B cell (primary cell): ENCODE results near the gene PGAM1. TPM values are rescaled to one million over a fixed set of nuclear protein-coding genes. Genes with fewer than 3 reads are reported as not detected.

Experiments used
- ATAC-seq: fragments of 200-7000 bp; cut with Tn5 transposase; one replicate; pipeline ENCODE4 v1.10.0; 2021; ENCODE audit warnings: low read depth, mild to moderate bottlenecking, moderate number of reproducible peaks, moderate library complexity
- CTCF ChIA-PET: fragments of 350-600 bp; sonication (Branson Sonifier 250); formaldehyde crosslinking; loops from one replicate; lab custom pipeline; 2021; ENCODE audit warnings: antibody characterized with exemption, inconsistent platforms; lab: Charles Lee
- POLR2A ChIA-PET: fragments of 350-600 bp; sonication (Branson Sonifier 250); formaldehyde crosslinking; loops from one replicate; lab custom pipeline; 2021; ENCODE audit warnings: antibody characterized with exemption; lab: Charles Lee
- DNase-seq: peaks from one replicate; pipeline ENCODE4 v3.0.0; 2013
- H2AFZ ChIP-seq: 2 replicates; pipeline ENCODE4 v1.6.1; 2012; ENCODE audit warnings: mild to moderate bottlenecking, low read depth, low read length; ENCODE audit not compliant: insufficient read depth, poor library complexity, severe bottlenecking
- H3K27ac ChIP-seq, 2 donors: 1 replicate in 1 of 2; 2 replicates in 1 of 2; pipeline ENCODE4 v1.5.1; 2012 to 2013; ENCODE audit warnings: low read length in 2 of 2, mild to moderate bottlenecking in 2 of 2, moderate library complexity in 1 of 2
- H3K27me3 ChIP-seq, 4 experiments: fragments of 200-600 bp in 1 of 4; sonication (generic) in 1 of 4; replicated peaks in 1 of 4; 1 replicate in 2 of 4; 2 replicates in 2 of 4; pipeline versions ENCODE4 v1.6.1 to v1.7.0; 2013 to 2016; ENCODE audit warnings: low read length in 3 of 4, mild to moderate bottlenecking in 2 of 4, mixed read lengths in 1 of 4, moderate library complexity in 1 of 4; ENCODE audit not compliant: insufficient read depth in 4 of 4, control insufficient read depth in 3 of 4; ENCODE audit errors: control extremely low read depth in 1 of 4
- H3K36me3 ChIP-seq, 2 experiments: replicated peaks in 1 of 2; 1 replicate in 1 of 2; 2 replicates in 1 of 2; pipeline versions ENCODE4 v1.6.1 to v1.7.1; 2013; ENCODE audit warnings: low read length in 1 of 2; ENCODE audit not compliant: insufficient read depth in 2 of 2, control insufficient read depth in 1 of 2; ENCODE audit errors: control extremely low read depth in 1 of 2, extremely low read depth in 1 of 2
- H3K4me1 ChIP-seq, 2 donors: fragments of 200-600 bp in 1 of 2; sonication (generic) in 1 of 2; 1 replicate in 1 of 2; 2 replicates in 1 of 2; pipeline versions ENCODE4 v1.5.1 to v1.6.1; 2013 to 2017; ENCODE audit warnings: low read length in 2 of 2; ENCODE audit not compliant: control insufficient read depth in 2 of 2, insufficient read depth in 2 of 2
- H3K4me2 ChIP-seq: replicated peaks from 2 replicates; pipeline ENCODE3; 2012; ENCODE audit warnings: mild to moderate bottlenecking, low read depth, low read length; ENCODE audit not compliant: poor library complexity, severe bottlenecking
- H3K4me3 ChIP-seq, 5 experiments: fragments of 200-600 bp in 1 of 5; sonication (generic) in 1 of 5; 1 replicate in 3 of 5; 2 replicates in 2 of 5; pipeline versions ENCODE4 v1.5.1 to v1.7.0; 2011 to 2016; ENCODE audit warnings: low read length in 4 of 5, mild to moderate bottlenecking in 4 of 5, low read depth in 2 of 5, control low read depth in 1 of 5, moderate library complexity in 1 of 5; ENCODE audit not compliant: insufficient read depth in 1 of 5; ENCODE audit errors: control extremely low read depth in 1 of 5, extremely low read depth in 1 of 5
- H3K79me2 ChIP-seq: fragments of 200-600 bp; sonication (generic); one replicate; pipeline ENCODE4 v1.6.0; 2016; ENCODE audit warnings: low read length; ENCODE audit not compliant: control insufficient read depth, insufficient read depth
- H3K9ac ChIP-seq: fragments of 200-600 bp; sonication (generic); 2 replicates; pipeline ENCODE4 v1.6.1; 2017; ENCODE audit warnings: mild to moderate bottlenecking, low read length, moderate library complexity
- H3K9me3 ChIP-seq, 3 donors: one replicate each; pipeline versions ENCODE4 v1.6.1 to v1.7.1; 2013; ENCODE audit warnings: low read length in 2 of 3; ENCODE audit not compliant: control insufficient read depth in 2 of 3, insufficient read depth in 1 of 3; ENCODE audit errors: control extremely low read depth in 1 of 3
- H4K20me1 ChIP-seq: 2 replicates; pipeline ENCODE4 v1.6.0; 2012; ENCODE audit warnings: mild to moderate bottlenecking, low read length; ENCODE audit not compliant: insufficient read depth, control insufficient read depth, poor library complexity, severe bottlenecking
- H3K27ac Mint-ChIP-seq: one replicate; pipeline ENCODE4 v1.8.0; 2021; ENCODE audit warnings: mixed read lengths
- H3K27me3 Mint-ChIP-seq: one replicate; pipeline ENCODE4 v1.8.0; 2021; ENCODE audit warnings: mixed read lengths
- H3K4me1 Mint-ChIP-seq: one replicate; pipeline ENCODE4 v1.8.0; 2021; ENCODE audit warnings: mixed read lengths
- H3K4me3 Mint-ChIP-seq: one replicate; pipeline ENCODE4 v1.8.0; 2021; ENCODE audit warnings: mixed read lengths
- H3K9me3 Mint-ChIP-seq: one replicate; pipeline ENCODE4 v1.8.0; 2022; ENCODE audit warnings: mixed read lengths; ENCODE audit not compliant: insufficient read depth
- EZH2 ChIP-seq: IDR thresholded peaks from 2 replicates; pipeline ENCODE4 v1.6.1; 2012; ENCODE audit warnings: borderline replicate concordance, low read depth, mild to moderate bottlenecking, moderate library complexity, low read length; ENCODE audit not compliant: insufficient read depth, poor library complexity, severe bottlenecking
- WGBS: methylation state at CpG from one replicate; pipeline ENCODE4 v1.1.5; 2013; ENCODE audit warnings: missing lambda C conversion rate; ENCODE audit not compliant: insufficient coverage; 5-methylcytosine and 5-hydroxymethylcytosine counted together
- intact Hi-C: fragments of 100-400 bp; cut with micrococcal nuclease; formaldehyde crosslinking; loops from one replicate; pipeline ENCODE4 v1.10.0; 2022
- polyA plus RNA-seq: library from polyadenylated mRNA; depleted of rRNA; stranded (reverse); fragments of >200 nt; gene quantifications from 2 replicates; pipeline ENCODE4 v1.2.3, GENCODE V29; 2012
- total RNA-seq, 2 donors: library from RNA; stranded (reverse); fragments of 120-200 nt in 1 of 2; gene quantifications; 1 replicate in 1 of 2; 2 replicates in 1 of 2; pipeline versions ENCODE4 v1.2.3 to v1.2.4, GENCODE V29; 2013 to 2022
- TF ChIP-seq, protein P1 (sequence below): fragments of 200-600 bp; IDR thresholded peaks from one replicate; pipeline ENCODE4 v1.8.0; 2022; ENCODE audit warnings: antibody characterized with exemption, mild to moderate bottlenecking

Gene PGAM1
- total and polyA plus RNA-seq, 2 donors (not counting 1 experiment from before 2014, with no cell fraction given), result 48.7 to 83.4 TPM

DNA sequence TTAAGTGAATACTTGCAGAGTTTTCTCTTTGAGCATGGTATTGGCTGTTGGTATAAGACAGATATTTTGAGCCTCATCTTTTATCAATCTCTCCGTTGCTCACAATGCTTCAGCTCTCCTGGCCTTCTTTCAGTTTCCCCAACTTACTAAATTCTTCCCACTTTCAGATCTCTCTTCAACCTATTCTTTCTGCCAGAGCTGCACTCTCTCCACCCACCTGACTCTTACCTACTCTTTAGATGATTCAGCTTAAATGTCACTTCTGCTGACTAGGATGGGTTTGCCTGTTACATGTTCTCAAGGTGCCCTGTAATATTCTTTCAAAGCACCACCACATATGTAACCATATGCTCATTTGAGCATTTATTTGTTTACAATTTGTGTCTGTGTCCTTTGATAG is 18.2 kb downstream of the PGAM1 start:
- Histone ChIP-seq H4K20me1 (no peaks in the 10 kb centered on the region), H3K4me2 (no peak overlapping the region), H3K79me2 (peaks cover 61% of the 10 kb centered on the region), H2AFZ (no peak overlapping the region), H3K9me3 (no peaks in the 10 kb centered on the region), H3K36me3 (peaks cover 0 to 23% of the 10 kb centered on the region in 2 experiments), H3K27ac (no peak overlapping the region), H3K9ac (no peak overlapping the region), H3K4me3 (no peak overlapping the region), H3K4me1 (peaks cover 18 to 26% of the 10 kb centered on the region in 2 donors), H3K27me3 (no peaks in the 10 kb centered on the region)
- WGBS, result 40% methylated on average over 1 of the region's 1 CpG
- no peak for TF ChIP-seq EZH2
- TF ChIP-seq, protein P1, sequence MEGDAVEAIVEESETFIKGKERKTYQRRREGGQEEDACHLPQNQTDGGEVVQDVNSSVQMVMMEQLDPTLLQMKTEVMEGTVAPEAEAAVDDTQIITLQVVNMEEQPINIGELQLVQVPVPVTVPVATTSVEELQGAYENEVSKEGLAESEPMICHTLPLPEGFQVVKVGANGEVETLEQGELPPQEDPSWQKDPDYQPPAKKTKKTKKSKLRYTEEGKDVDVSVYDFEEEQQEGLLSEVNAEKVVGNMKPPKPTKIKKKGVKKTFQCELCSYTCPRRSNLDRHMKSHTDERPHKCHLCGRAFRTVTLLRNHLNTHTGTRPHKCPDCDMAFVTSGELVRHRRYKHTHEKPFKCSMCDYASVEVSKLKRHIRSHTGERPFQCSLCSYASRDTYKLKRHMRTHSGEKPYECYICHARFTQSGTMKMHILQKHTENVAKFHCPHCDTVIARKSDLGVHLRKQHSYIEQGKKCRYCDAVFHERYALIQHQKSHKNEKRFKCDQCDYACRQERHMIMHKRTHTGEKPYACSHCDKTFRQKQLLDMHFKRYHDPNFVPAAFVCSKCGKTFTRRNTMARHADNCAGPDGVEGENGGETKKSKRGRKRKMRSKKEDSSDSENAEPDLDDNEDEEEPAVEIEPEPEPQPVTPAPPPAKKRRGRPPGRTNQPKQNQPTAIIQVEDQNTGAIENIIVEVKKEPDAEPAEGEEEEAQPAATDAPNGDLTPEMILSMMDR, result no peak
- H3K27me3 Mint-ChIP-seq, result no peaks in the 10 kb centered on the region
- intact Hi-C loops, result loop anchor here (2.0 kb wide), 1 partner anchor 189 kb away; the partner anchor contains the start of gene MORN4
- H3K27ac Mint-ChIP-seq, result no peak overlapping the region
- H3K4me1 Mint-ChIP-seq, result peaks cover 39% of the 10 kb centered on the region
- ChIA-PET CTCF (interaction anchor here (2.8 kb wide), 1 partner anchor 39 kb away, joined by 5 read pairs; no protein-coding TSS in a partner anchor), POLR2A (no interaction called here)
- DNase-seq (no peak), ATAC-seq (no peak)
- peak overlapping the region; percentile 99 for H3K4me3 Mint-ChIP-seq
- no peaks in the 10 kb centered on the region for H3K9me3 Mint-ChIP-seq

DNA sequence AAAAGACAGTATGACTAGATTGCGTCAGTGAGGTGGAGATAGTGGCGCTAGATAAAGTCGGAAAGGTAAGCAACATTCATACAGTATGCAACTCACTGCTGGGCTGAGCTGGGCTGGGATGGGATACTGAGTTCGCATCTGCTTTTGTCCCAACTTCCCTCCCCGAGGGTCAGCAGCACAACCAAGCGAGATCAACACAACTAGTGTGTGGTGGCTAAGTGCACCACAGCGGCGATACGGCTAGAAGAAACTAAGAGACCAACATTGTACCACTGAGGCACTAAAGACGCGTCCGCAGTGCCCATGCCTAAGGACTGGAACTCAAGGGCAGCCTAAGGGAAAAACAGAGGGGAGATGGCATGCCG is 19.3 kb downstream of the PGAM1 start:
- H3K79me2 ChIP-seq, result peaks cover 70% of the 10 kb centered on the region
- peak overlapping the region; percentile 80 for H3K9ac ChIP-seq
- H3K9me3 ChIP-seq, result no peaks in the 10 kb centered on the region
- H4K20me1 ChIP-seq, result peaks cover 5% of the 10 kb centered on the region
- POLR2A ChIA-PET, result no interaction called here
- ATAC-seq (no peak), DNase-seq (no peak)
- Mint-ChIP-seq H3K4me1 (peaks cover 41% of the 10 kb centered on the region), H3K9me3 (no peaks in the 10 kb centered on the region), H3K4me3 (peak overlapping the region; percentile 99), H3K27ac (peak overlapping the region; percentile 97), H3K27me3 (no peaks in the 10 kb centered on the region)
- H3K4me2 ChIP-seq, result peak overlapping the region; percentile 86
- CTCF ChIA-PET, result interaction anchor here (0.8 to 2.8 kb wide), 2 partner anchors 40 to 109 kb away, joined by 3 to 5 read pairs; no protein-coding TSS in a partner anchor
- intact Hi-C loops, result loop anchor here (2.0 to 5.0 kb wide), 2 partner anchors 108 to 187 kb away; partner anchors contain the start of gene MORN4
- peak overlapping the region; percentile 34 to 67 for H3K27ac ChIP-seq
- peaks cover 0 to 19% of the 10 kb centered on the region in 2 experiments for H3K36me3 ChIP-seq
- H3K4me1 ChIP-seq, result peaks cover 18 to 26% of the 10 kb centered on the region in 2 donors
- H3K27me3 ChIP-seq, result no peaks in the 10 kb centered on the region
- WGBS, result 1% methylated on average over 7 of the region's 13 CpGs
- H3K4me3 ChIP-seq, result peak overlapping the region; percentile 67 to 92 (median 81)
- TF ChIP-seq, protein P1, result no peak
- TF ChIP-seq EZH2, result no peak
- H2AFZ ChIP-seq, result peak overlapping the region; percentile 83
